ENCODE measurements around the gene ST3GAL3. TPM values are rescaled to one million over a fixed set of nuclear protein-coding genes. Genes with fewer than 3 reads are reported as not detected.

ST3GAL3 gene
- polyA plus RNA-seq, 2 of the 4 experiments (the other 2 are of a cell fraction): 2.5 to 4.0 TPM

DNA sequence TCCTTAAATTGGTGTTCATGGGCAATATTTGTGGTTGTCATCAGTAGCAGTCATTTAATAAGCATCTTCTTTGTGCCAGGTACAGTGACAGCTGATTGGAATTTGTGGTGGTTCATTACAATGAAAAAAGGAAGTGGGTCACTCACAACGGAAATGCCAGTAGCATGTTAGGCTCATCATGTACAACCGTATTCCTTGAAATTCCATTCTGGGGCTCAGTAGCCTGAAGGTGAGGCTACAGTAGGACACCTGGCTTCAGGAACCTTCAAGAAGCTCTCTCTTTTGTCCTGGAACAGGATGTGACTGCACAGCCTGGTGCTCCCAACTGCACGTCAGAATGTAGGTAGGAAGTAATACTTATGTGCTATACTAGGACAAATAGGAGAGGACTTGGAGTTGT is 93.9 kb downstream of the ST3GAL3 start:
- ATAC-seq (no peak), DNase-seq (ENCODE audit: low read depth in 1 of 2, low spot score in 1 of 2) (no peak), FAIRE-seq (no peak)
- no peak overlapping the region for H3K27ac ChIP-seq
- no peak overlapping the region for H3K4me2 ChIP-seq
- TF ChIP-seq TP53 (CRISPR knock-in tag; IDR thresholded peaks at IDR 0.05) (no peak), JUNB (IDR thresholded peaks at IDR 0.05) (no peak), CBX8 (IDR thresholded peaks at IDR 0.05) (no peak)
- H3K4me1 ChIP-seq: no peaks in the 10 kb centered on the region
- ChIA-PET CTCF (interaction anchor here (1.2 to 2.3 kb wide), 2 partner anchors 38 to 134 kb away, joined by 4 to 8 read pairs; no protein-coding TSS in a partner anchor), POLR2A (no interaction called here)
- H3K4me3 ChIP-seq: no peak overlapping the region
- no peaks in the 10 kb centered on the region for H3K9me3 ChIP-seq
- WGBS (ENCODE audit: missing lambda C conversion rate): 93% methylated on average over 3 of the region's 3 CpGs

- ATAC-seq: no peak
- Histone ChIP-seq H3K9me3 (no peaks in the 10 kb centered on the region), H3K4me2 (no peak overlapping the region), H3K27ac (no peak overlapping the region), H3K4me3 (no peak overlapping the region), H3K4me1 (no peaks in the 10 kb centered on the region)
- POLR2A ChIA-PET: no interaction called here
- no peak for FAIRE-seq
- TF ChIP-seq, protein P1, sequence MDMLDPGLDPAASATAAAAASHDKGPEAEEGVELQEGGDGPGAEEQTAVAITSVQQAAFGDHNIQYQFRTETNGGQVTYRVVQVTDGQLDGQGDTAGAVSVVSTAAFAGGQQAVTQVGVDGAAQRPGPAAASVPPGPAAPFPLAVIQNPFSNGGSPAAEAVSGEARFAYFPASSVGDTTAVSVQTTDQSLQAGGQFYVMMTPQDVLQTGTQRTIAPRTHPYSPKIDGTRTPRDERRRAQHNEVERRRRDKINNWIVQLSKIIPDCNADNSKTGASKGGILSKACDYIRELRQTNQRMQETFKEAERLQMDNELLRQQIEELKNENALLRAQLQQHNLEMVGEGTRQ (IDR thresholded peaks at IDR 0.05): no peak
- TF ChIP-seq CHD4 (IDR thresholded peaks at IDR 0.05; ENCODE audit: borderline replicate concordance) (no peak), PBX3 (IDR thresholded peaks at IDR 0.05) (no peak), ZSCAN20 (CRISPR knock-in tag; IDR thresholded peaks at IDR 0.05) (no peak), ZFP36 (IDR thresholded peaks at IDR 0.05; ENCODE audit: borderline replicate concordance, partially characterized antibody) (no peak), PHF8 (IDR thresholded peaks at IDR 0.05; ENCODE audit: borderline replicate concordance, low read depth) (no peak), EP300 (IDR thresholded peaks at IDR 0.05) (no peak), POLR2AphosphoS2 (conservative IDR thresholded peaks at IDR 0.05; ENCODE audit: low read length) (no peak), ZC3H11A (IDR thresholded peaks at IDR 0.05) (no peak), REST (IDR thresholded peaks at IDR 0.05) (no peak), EHMT2 (IDR thresholded peaks at IDR 0.05; ENCODE audit: low read depth) (no peak), HOXB13 (CRISPR knock-in tag; IDR thresholded peaks at IDR 0.05; ENCODE audit: low read depth) (no peak), CHD2 (IDR thresholded peaks at IDR 0.05; ENCODE audit: low read length, partially characterized antibody) (no peak), SREBF2 (IDR thresholded peaks at IDR 0.05) (no peak)
- TF ChIP-seq, protein P2, sequence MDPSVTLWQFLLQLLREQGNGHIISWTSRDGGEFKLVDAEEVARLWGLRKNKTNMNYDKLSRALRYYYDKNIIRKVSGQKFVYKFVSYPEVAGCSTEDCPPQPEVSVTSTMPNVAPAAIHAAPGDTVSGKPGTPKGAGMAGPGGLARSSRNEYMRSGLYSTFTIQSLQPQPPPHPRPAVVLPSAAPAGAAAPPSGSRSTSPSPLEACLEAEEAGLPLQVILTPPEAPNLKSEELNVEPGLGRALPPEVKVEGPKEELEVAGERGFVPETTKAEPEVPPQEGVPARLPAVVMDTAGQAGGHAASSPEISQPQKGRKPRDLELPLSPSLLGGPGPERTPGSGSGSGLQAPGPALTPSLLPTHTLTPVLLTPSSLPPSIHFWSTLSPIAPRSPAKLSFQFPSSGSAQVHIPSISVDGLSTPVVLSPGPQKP (IDR thresholded peaks at IDR 0.05; ENCODE audit: low read depth, low read length): no peak
- TF ChIP-seq, protein P3, sequence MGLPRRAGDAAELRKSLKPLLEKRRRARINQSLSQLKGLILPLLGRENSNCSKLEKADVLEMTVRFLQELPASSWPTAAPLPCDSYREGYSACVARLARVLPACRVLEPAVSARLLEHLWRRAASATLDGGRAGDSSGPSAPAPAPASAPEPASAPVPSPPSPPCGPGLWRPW (IDR thresholded peaks at IDR 0.05): no peak
- TF ChIP-seq, protein P4, sequence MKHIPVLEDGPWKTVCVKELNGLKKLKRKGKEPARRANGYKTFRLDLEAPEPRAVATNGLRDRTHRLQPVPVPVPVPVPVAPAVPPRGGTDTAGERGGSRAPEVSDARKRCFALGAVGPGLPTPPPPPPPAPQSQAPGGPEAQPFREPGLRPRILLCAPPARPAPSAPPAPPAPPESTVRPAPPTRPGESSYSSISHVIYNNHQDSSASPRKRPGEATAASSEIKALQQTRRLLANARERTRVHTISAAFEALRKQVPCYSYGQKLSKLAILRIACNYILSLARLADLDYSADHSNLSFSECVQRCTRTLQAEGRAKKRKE (CRISPR knock-in tag; IDR thresholded peaks at IDR 0.05; ENCODE audit: low read depth): no peak
- WGBS (ENCODE audit: missing lambda C conversion rate): 96% methylated on average over 4 of the region's 4 CpGs
- no peak for DNase-seq (ENCODE audit: low read depth in 1 of 2, low spot score in 1 of 2)
- CTCF ChIA-PET: interaction anchor here (0.9 to 1.1 kb wide), 2 partner anchors 11 to 39 kb away, joined by 4 to 5 read pairs; no protein-coding TSS in a partner anchor
Observed at GRCh38 chr1:43802356-43802980, 95.1 kb downstream of the ST3GAL3 start.
